Calu3 (cell line): ENCODE measurements around the gene SPACA7. TPM values are rescaled to one million over a fixed set of nuclear protein-coding genes. Genes with fewer than 3 reads are reported as not detected.

Experiments used
- BruUV-seq: library from RNA; stranded (reverse); fragments of 400-500 nt; replicated peaks from 2 replicates; lab custom pipeline; 2021; lab: Mats Ljungman, UMichigan
- CTCF ChIA-PET: fragments of 300-600 bp; sonication (Branson Sonifier 250); formaldehyde crosslinking; loops from one replicate; lab custom pipeline; 2022; ENCODE audit warnings: antibody characterized with exemption; lab: Charles Lee
- DNase-seq: peaks from one replicate; pipeline ENCODE4 v3.0.0; 2022
- H3K27ac Mint-ChIP-seq: one replicate; pipeline ENCODE4 v1.8.0; 2022; ENCODE audit warnings: mixed read lengths; ENCODE audit not compliant: unreplicated experiment
- H3K27me3 Mint-ChIP-seq: one replicate; pipeline ENCODE4 v1.8.0; 2022; ENCODE audit warnings: mixed read lengths; ENCODE audit not compliant: unreplicated experiment
- H3K36me3 Mint-ChIP-seq: one replicate; pipeline ENCODE4 v1.8.0; 2022; ENCODE audit warnings: mild to moderate bottlenecking, moderate library complexity, mixed read lengths; ENCODE audit not compliant: insufficient read depth, unreplicated experiment
- H3K4me1 Mint-ChIP-seq: one replicate; pipeline ENCODE4 v1.8.0; 2022; ENCODE audit warnings: mild to moderate bottlenecking, low read depth, mixed read lengths; ENCODE audit not compliant: unreplicated experiment
- H3K4me3 Mint-ChIP-seq: one replicate; pipeline ENCODE4 v1.8.0; 2022; ENCODE audit warnings: mild to moderate bottlenecking, low read depth, moderate library complexity, mixed read lengths; ENCODE audit not compliant: unreplicated experiment
- H3K9me3 Mint-ChIP-seq: one replicate; pipeline ENCODE4 v1.8.0; 2022; ENCODE audit warnings: low read depth, mixed read lengths; ENCODE audit not compliant: unreplicated experiment
- intact Hi-C: fragments of 100-400 bp; cut with micrococcal nuclease; formaldehyde crosslinking; loops from one replicate; pipeline ENCODE4 v1.10.0; 2022; ENCODE audit not compliant: unreplicated experiment
- total RNA-seq: library from RNA; stranded (reverse); gene quantifications from 2 replicates; pipeline ENCODE4 v1.2.3, GENCODE V29; 2022
- TF ChIP-seq, protein P1 (sequence below): fragments of 200-600 bp; IDR thresholded peaks from one replicate; pipeline ENCODE4 v1.8.0; 2022; ENCODE audit warnings: antibody characterized with exemption; ENCODE audit not compliant: unreplicated experiment

Gene SPACA7
- total RNA-seq, 1 experiment from 2014 or later = not detected

DNA sequence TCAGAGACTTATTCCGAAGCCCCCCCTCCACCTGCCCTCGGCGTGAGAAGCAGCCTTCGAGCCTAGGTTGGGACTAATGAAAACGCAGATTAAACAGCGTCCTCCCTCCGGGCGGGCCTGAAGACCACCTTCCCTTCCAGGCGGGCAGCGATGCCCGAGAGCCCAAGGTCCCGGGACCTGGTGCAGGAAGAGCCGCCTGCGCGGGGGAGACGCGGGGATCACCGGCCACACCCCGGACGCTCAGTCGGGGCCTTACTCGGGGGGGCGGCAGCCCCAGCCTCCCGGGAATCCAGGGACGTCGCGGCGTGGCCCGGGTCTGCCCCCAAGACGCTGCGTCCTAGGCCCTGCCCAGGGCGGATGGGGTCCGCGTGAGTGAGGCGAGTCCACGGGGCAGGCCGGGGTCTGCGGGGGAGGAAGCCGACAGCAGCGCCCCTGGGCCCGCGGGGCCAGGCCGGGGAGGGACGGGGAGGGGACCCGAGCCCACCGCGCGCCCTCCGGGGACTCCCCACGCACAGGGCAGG, 33.3 kb upstream of the SPACA7 start:
- Mint-ChIP-seq H3K36me3 (no peaks in the 10 kb centered on the region), H3K27ac (no peak overlapping the region), H3K4me1 (no peaks in the 10 kb centered on the region), H3K9me3 (no peaks in the 10 kb centered on the region), H3K27me3 (no peaks in the 10 kb centered on the region), H3K4me3 (no peak overlapping the region)
- CTCF ChIA-PET = no interaction called here
- no TSS peak for BruUV-seq
- TF ChIP-seq, protein P1, sequence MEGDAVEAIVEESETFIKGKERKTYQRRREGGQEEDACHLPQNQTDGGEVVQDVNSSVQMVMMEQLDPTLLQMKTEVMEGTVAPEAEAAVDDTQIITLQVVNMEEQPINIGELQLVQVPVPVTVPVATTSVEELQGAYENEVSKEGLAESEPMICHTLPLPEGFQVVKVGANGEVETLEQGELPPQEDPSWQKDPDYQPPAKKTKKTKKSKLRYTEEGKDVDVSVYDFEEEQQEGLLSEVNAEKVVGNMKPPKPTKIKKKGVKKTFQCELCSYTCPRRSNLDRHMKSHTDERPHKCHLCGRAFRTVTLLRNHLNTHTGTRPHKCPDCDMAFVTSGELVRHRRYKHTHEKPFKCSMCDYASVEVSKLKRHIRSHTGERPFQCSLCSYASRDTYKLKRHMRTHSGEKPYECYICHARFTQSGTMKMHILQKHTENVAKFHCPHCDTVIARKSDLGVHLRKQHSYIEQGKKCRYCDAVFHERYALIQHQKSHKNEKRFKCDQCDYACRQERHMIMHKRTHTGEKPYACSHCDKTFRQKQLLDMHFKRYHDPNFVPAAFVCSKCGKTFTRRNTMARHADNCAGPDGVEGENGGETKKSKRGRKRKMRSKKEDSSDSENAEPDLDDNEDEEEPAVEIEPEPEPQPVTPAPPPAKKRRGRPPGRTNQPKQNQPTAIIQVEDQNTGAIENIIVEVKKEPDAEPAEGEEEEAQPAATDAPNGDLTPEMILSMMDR = no peak
- intact Hi-C loops = no loop called here
- DNase-seq = no peak

DNA sequence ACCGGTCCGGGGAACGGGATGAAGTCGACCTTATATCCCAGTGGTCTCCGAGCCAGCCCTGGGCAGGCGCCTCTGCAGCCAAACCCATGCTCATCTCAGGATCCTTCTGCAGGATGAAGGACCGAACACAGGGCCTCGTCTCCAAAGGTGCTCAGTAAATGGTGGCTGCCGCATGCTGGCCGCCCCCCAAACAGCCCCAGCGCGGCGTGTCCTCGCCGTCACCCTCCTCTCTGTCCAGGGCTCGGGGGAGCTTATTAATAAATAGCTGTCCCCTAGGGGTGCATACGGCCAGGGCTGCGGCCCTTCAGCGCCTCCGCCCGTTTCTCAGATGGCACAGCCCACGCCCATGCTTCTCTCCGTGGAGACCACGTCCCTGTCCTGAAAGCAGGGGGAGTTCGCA, 32.6 kb upstream of the SPACA7 start:
- no peaks in the 10 kb centered on the region for H3K4me1 Mint-ChIP-seq
- intact Hi-C loops = no loop called here
- no peak for DNase-seq
- no peaks in the 10 kb centered on the region for H3K9me3 Mint-ChIP-seq
- CTCF ChIA-PET = no interaction called here
- no peak overlapping the region for H3K27ac Mint-ChIP-seq
- H3K4me3 Mint-ChIP-seq = no peak overlapping the region
- BruUV-seq = no TSS peak
- TF ChIP-seq, protein P1 = no peak
- H3K27me3 Mint-ChIP-seq = no peaks in the 10 kb centered on the region
- no peaks in the 10 kb centered on the region for H3K36me3 Mint-ChIP-seq

DNA sequence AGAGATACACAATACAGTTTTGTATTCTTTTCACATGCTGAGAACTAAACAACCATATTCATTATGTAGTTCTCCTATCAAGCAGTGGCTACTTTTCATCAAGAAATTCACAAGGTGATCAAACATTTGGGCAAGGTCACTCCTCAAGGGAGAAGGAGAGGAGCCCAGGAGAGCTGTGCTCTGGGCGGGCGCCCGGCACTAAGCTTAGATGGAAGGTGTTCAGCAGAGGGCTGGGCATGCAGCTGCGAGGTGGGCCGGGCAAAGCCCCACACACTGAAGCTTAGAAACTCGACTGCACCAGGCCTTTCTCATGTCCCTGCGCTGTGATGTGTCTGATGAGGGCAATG, 30.4 kb upstream of the SPACA7 start:
- no peaks in the 10 kb centered on the region for H3K27me3 Mint-ChIP-seq
- no peaks in the 10 kb centered on the region for H3K9me3 Mint-ChIP-seq
- H3K36me3 Mint-ChIP-seq = no peaks in the 10 kb centered on the region
- H3K4me1 Mint-ChIP-seq = no peaks in the 10 kb centered on the region
- CTCF ChIA-PET = no interaction called here
- no peak for DNase-seq
- H3K4me3 Mint-ChIP-seq = no peak overlapping the region
- BruUV-seq = no TSS peak
- H3K27ac Mint-ChIP-seq = no peak overlapping the region
- intact Hi-C loops = no loop called here
- TF ChIP-seq, protein P1 = no peak

DNA sequence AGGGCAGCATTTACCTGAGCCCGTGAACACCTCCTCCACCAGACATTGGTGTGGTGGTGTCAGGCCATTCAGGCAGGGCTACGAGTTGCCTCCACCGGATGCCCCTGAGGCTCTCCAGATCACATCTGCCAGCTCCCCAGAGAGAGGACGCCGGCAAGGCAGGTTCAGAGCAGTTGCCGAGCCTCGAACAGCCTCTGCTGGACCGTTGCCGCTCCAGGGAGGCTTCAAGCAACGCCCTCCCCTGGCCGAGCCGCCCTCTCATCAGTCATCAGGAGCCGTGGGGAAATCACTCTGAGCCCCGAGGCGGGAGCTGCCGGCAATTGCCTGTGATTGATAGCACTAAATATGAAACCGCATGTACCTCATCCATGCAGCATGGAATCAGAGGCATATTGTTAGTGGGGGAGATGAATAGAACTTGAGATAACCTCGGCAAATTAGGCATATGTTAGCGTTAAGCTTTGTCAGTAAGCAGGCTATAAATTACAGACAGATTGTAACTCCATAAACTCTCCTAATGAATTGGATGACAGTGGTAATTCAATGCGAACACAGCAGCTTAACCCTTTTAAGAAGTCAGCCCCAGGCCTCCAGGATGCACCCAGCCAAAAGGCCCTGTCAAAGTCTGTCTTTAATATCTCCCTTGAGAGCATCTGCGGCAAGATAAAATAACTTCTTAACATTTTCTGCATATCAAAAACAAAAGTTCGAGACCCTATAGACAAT, 29.8 kb upstream of the SPACA7 start:
- no peak for DNase-seq
- no peaks in the 10 kb centered on the region for H3K9me3 Mint-ChIP-seq
- no peaks in the 10 kb centered on the region for H3K4me1 Mint-ChIP-seq
- intact Hi-C loops = no loop called here
- no peaks in the 10 kb centered on the region for H3K36me3 Mint-ChIP-seq
- TF ChIP-seq, protein P1 = no peak
- H3K27ac Mint-ChIP-seq = no peak overlapping the region
- H3K27me3 Mint-ChIP-seq = no peaks in the 10 kb centered on the region
- CTCF ChIA-PET = no interaction called here
- no TSS peak for BruUV-seq
- H3K4me3 Mint-ChIP-seq = no peak overlapping the region
